ENCODE measurements around the gene COL6A3.

DNA sequence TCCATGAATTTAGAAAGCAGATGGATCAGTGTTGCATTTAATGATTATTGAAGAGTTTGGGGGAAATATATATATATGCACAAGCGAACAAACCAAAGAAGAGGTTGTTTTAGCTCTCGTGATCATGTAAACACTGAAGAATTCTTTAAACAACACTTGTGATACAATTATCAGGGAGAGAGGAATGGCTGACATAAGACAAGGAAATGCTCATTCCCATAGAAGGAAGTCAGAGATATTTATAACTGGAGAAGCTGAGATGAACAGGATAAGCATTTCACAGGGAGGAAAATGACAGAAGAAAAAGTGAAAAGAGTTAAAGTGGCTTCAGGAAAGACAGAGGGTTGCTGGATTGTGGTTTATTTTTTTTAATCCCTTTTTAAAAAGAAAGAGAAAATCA, 10.6 kb upstream of the COL6A3 start:
- TF ChIP-seq, protein P1, sequence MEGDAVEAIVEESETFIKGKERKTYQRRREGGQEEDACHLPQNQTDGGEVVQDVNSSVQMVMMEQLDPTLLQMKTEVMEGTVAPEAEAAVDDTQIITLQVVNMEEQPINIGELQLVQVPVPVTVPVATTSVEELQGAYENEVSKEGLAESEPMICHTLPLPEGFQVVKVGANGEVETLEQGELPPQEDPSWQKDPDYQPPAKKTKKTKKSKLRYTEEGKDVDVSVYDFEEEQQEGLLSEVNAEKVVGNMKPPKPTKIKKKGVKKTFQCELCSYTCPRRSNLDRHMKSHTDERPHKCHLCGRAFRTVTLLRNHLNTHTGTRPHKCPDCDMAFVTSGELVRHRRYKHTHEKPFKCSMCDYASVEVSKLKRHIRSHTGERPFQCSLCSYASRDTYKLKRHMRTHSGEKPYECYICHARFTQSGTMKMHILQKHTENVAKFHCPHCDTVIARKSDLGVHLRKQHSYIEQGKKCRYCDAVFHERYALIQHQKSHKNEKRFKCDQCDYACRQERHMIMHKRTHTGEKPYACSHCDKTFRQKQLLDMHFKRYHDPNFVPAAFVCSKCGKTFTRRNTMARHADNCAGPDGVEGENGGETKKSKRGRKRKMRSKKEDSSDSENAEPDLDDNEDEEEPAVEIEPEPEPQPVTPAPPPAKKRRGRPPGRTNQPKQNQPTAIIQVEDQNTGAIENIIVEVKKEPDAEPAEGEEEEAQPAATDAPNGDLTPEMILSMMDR (IDR thresholded peaks at IDR 0.05): no peak
- TF ChIP-seq POLR2AphosphoS5 (IDR thresholded peaks at IDR 0.05): no peak
